Keratinocyte (primary cell): ENCODE results near the gene RRP8. TPM values are rescaled to one million over a fixed set of nuclear protein-coding genes. Genes with fewer than 3 reads are reported as not detected.

Source experiments
- DNase-seq: peaks from one replicate; pipeline ENCODE4 v3.0.0-alpha.2; 2011; ENCODE audit warnings: low read depth, missing footprints, low spot score
- FAIRE-seq: peaks from 2 replicates; lab custom pipeline; 2011; peaks lifted over from hg19 to GRCh38; lab: Jason Lieb, UNC
- H2AFZ ChIP-seq: 2 replicates; pipeline ENCODE4 v1.6.0; 2012; ENCODE audit warnings: low read length, control low read depth, inconsistent platforms; ENCODE audit not compliant: control insufficient read depth
- H3K27ac ChIP-seq: 2 replicates; pipeline ENCODE4 v1.5.1; 2011; ENCODE audit warnings: low read length; ENCODE audit not compliant: control insufficient read depth, insufficient read depth
- H3K27me3 ChIP-seq: 3 replicates; pipeline ENCODE4 v1.6.0; 2011; ENCODE audit warnings: low read length; ENCODE audit not compliant: control insufficient read depth, insufficient read depth; ENCODE audit errors: extremely low read depth
- H3K36me3 ChIP-seq, 2 experiments: 2 replicates in 1 of 2; 3 replicates in 1 of 2; pipeline ENCODE4 v1.5.1; 2011; ENCODE audit warnings: low read length in 2 of 2, mild to moderate bottlenecking in 1 of 2; ENCODE audit not compliant: control insufficient read depth in 2 of 2, insufficient read depth in 2 of 2; ENCODE audit errors: extremely low read depth in 1 of 2
- H3K4me1 ChIP-seq: 3 replicates; pipeline ENCODE4 v1.5.1; 2011; ENCODE audit warnings: low read length; ENCODE audit not compliant: control insufficient read depth, insufficient read depth; ENCODE audit errors: extremely low read depth
- H3K4me2 ChIP-seq: 3 replicates; pipeline ENCODE4 v1.6.0; 2011; ENCODE audit warnings: low read depth, low read length; ENCODE audit not compliant: control insufficient read depth, insufficient read depth; ENCODE audit errors: extremely low read depth
- H3K4me3 ChIP-seq, 3 experiments: fragments of 200-600 bp in 1 of 3; sonication (generic) in 1 of 3; 2 replicates in 2 of 3; 3 replicates in 1 of 3; pipeline ENCODE4 v1.5.1; 2011 to 2016; ENCODE audit warnings: low read length in 3 of 3, mild to moderate bottlenecking in 3 of 3, control low read depth in 2 of 3, inconsistent platforms in 1 of 3, low read depth in 1 of 3, mixed read lengths in 1 of 3, mixed run types in 1 of 3, moderate library complexity in 1 of 3; ENCODE audit not compliant: control insufficient read depth in 2 of 3, insufficient read depth in 2 of 3; ENCODE audit errors: extremely low read depth in 1 of 3
- H3K79me2 ChIP-seq: 2 replicates; pipeline ENCODE4 v1.6.0; 2012; ENCODE audit warnings: low read length; ENCODE audit not compliant: control insufficient read depth, insufficient read depth
- H3K9ac ChIP-seq: 3 replicates; pipeline ENCODE4 v1.6.0; 2011; ENCODE audit warnings: low read length; ENCODE audit not compliant: control insufficient read depth, insufficient read depth; ENCODE audit errors: extremely low read depth
- H3K9me1 ChIP-seq: 3 replicates; pipeline ENCODE4 v1.6.0; 2011; ENCODE audit warnings: low read length; ENCODE audit not compliant: control insufficient read depth, insufficient read depth; ENCODE audit errors: extremely low read depth
- H3K9me3 ChIP-seq: 2 replicates; pipeline ENCODE4 v1.5.1; 2012; ENCODE audit warnings: low read depth, low read length; ENCODE audit not compliant: control insufficient read depth
- H4K20me1 ChIP-seq: 3 replicates; pipeline ENCODE4 v1.6.0; 2011; ENCODE audit warnings: low read length; ENCODE audit not compliant: control insufficient read depth, insufficient read depth; ENCODE audit errors: extremely low read depth
- EZH2 ChIP-seq: IDR thresholded peaks from one replicate; pipeline ENCODE4 v1.6.1; 2012; ENCODE audit warnings: inconsistent platforms, mild to moderate bottlenecking, low read length, moderate library complexity
- dilution Hi-C: fragments of 300-500 bp; cut with MboI; formaldehyde crosslinking; loops from one replicate; pipeline ENCODE4 v1.7.0; 2020; ENCODE audit warnings: low sequenced_read_pairs; ENCODE audit not compliant: extremely low pct_ligation_motif_present
- polyA plus RNA-seq, 5 experiments: library from polyadenylated mRNA; depleted of rRNA in 3 of 5; stranded (reverse) in 3 of 5; stranded (forward) in 1 of 5; unstranded in 1 of 5; fragments of >200 nt; gene quantifications; 1 replicate in 1 of 5; 2 replicates in 3 of 5; 3 replicates in 1 of 5; pipeline versions ENCODE4 v1.2.1 to v1.2.3, GENCODE V29; 2011 to 2012; ENCODE audit warnings: missing spikeins in 2 of 5, low read depth in 1 of 5, low replicate concordance in 1 of 5
- TF ChIP-seq, protein P1 (sequence below), 3 experiments: IDR thresholded peaks in 1 of 3; conservative IDR thresholded peaks in 1 of 3; optimal IDR thresholded peaks in 1 of 3; 2 replicates in 2 of 3; 3 replicates in 1 of 3; pipeline versions ENCODE3 to v1.5.1; 2011; ENCODE audit warnings: low read length in 3 of 3, mild to moderate bottlenecking in 3 of 3, moderate library complexity in 2 of 3, control low read depth in 1 of 3, inconsistent platforms in 1 of 3; ENCODE audit not compliant: insufficient read depth in 2 of 3; ENCODE audit errors: extremely low read depth in 1 of 3

Gene RRP8
- polyA plus RNA-seq, 1 donor (not counting 4 experiments of a cell fraction or from before 2014, with no cell fraction given): 15.0 TPM

DNA sequence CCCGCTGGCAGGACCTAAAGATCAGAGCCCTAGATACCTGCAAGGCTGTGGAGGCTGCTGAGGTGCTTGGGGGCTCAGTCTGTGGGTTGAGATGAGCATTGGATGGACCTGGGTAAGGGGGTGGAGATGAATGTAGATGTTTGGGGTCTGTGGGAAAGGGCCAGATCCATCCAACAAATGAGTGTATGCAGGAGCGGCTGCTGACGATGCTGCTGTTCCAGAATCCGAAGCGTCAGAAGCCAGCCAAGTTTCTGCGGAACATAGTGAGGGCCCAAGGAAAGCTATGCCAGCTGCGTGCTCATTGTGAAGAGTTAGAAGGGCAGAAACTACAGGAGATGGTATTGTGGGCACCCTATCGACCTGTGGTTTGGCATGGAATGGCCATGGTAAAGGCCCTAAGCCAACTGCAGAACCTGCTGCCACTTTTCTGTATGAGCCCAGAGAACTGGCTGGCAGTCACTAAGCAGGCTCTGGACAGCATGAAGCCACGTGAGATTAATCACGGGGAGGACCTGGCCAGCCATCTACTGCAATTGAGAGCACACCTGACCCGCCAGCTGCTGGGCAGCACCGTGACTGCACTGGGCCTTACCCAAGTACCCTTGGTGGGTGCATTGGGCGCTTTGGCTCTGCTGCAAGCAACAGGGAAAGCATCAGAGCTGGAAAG lies 36.6 kb downstream of the RRP8 start:
- DNase-seq (no peak), FAIRE-seq (no peak)
- Histone ChIP-seq H4K20me1 (no peaks in the 10 kb centered on the region), H3K36me3 (peaks cover 0 to 1% of the 10 kb centered on the region in 2 experiments), H3K4me1 (peaks cover 5% of the 10 kb centered on the region), H3K27ac (no peak overlapping the region), H3K79me2 (no peaks in the 10 kb centered on the region), H3K9me3 (no peaks in the 10 kb centered on the region), H3K9me1 (no peaks in the 10 kb centered on the region), H3K4me3 (no peak overlapping the region), H3K9ac (no peak overlapping the region), H2AFZ (no peak overlapping the region), H3K27me3 (no peaks in the 10 kb centered on the region), H3K4me2 (no peak overlapping the region)
- dilution Hi-C loops: no loop called here
- TF ChIP-seq EZH2: no peak
- TF ChIP-seq, protein P1, sequence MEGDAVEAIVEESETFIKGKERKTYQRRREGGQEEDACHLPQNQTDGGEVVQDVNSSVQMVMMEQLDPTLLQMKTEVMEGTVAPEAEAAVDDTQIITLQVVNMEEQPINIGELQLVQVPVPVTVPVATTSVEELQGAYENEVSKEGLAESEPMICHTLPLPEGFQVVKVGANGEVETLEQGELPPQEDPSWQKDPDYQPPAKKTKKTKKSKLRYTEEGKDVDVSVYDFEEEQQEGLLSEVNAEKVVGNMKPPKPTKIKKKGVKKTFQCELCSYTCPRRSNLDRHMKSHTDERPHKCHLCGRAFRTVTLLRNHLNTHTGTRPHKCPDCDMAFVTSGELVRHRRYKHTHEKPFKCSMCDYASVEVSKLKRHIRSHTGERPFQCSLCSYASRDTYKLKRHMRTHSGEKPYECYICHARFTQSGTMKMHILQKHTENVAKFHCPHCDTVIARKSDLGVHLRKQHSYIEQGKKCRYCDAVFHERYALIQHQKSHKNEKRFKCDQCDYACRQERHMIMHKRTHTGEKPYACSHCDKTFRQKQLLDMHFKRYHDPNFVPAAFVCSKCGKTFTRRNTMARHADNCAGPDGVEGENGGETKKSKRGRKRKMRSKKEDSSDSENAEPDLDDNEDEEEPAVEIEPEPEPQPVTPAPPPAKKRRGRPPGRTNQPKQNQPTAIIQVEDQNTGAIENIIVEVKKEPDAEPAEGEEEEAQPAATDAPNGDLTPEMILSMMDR (optimal IDR thresholded peaks at IDR 0.05 in 1 of 3, IDR thresholded peaks at IDR 0.05 in 1 of 3, conservative IDR thresholded peaks at IDR 0.05 in 1 of 3; ENCODE audit: extremely low read depth in 1 of 3, insufficient read depth in 2 of 3, low read length in 3 of 3): no peak

DNA sequence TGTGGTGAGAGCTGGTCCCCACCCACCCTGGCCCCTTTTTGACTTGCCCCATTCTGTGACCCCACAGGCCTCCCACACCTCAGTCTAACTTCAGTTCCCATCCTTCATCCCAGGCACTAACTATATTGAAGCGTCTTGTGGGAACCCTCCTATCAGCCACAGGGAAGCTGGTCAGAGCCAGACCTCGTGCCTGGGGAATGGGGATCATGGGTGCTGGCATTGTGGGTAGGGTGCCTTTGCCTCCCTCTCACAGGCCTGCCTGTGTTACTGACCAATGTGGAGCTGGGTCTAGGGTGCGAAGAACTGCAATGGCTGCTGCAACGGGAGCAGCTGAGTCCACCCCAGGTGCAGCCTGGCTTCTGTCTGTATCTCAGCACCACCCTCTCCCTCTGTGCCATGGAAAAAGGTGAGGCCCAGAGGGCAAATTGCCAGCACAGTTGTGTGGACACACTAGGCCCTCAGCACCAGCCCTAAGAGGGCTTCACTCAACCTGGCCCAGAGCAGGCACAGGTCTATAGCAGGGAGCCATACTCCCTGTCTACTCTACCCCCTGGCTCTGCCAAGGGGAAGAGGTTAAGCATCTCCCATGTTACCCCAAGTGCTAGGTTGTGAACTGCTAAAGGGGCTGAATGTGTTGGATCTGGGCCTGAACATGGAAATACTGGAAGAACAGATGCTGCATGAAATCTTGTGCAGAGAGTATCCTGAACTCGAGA lies 37.3 kb downstream of the RRP8 start:
- Histone ChIP-seq H3K36me3 (peaks cover 0 to 1% of the 10 kb centered on the region in 2 experiments), H2AFZ (no peak overlapping the region), H4K20me1 (no peaks in the 10 kb centered on the region), H3K9ac (no peak overlapping the region), H3K9me3 (no peaks in the 10 kb centered on the region), H3K27me3 (no peaks in the 10 kb centered on the region), H3K4me3 (no peak overlapping the region), H3K27ac (no peak overlapping the region), H3K4me2 (no peak overlapping the region), H3K79me2 (no peaks in the 10 kb centered on the region), H3K4me1 (peaks cover 5% of the 10 kb centered on the region), H3K9me1 (no peaks in the 10 kb centered on the region)
- TF ChIP-seq, protein P1 (optimal IDR thresholded peaks at IDR 0.05 in 1 of 3, IDR thresholded peaks at IDR 0.05 in 1 of 3, conservative IDR thresholded peaks at IDR 0.05 in 1 of 3; ENCODE audit: extremely low read depth in 1 of 3, insufficient read depth in 2 of 3, low read length in 3 of 3): no peak
- no peak for TF ChIP-seq EZH2
- dilution Hi-C loops: no loop called here
- FAIRE-seq: no peak
- DNase-seq: no peak
